GM13976 (cell line): Measurements from ENCODE around the gene DUSP22.

Experiments
- DNase-seq: peaks from one replicate; pipeline ENCODE4 v3.0.0; 2012; ENCODE audit warnings: low spot score
- CTCF ChIP-seq: IDR thresholded peaks from 2 replicates; pipeline ENCODE4 v1.5.1; 2012; ENCODE audit warnings: borderline replicate concordance, mild to moderate bottlenecking; ENCODE audit not compliant: insufficient read depth; ENCODE audit errors: extremely low read depth, missing control alignments, control extremely low read depth
- in situ Hi-C: fragments of 300-500 bp; cut with MboI; formaldehyde crosslinking; loops from one replicate; pipeline ENCODE4 v1.12.0; 2022; ENCODE audit warnings: low sequenced_read_pairs, mixed read lengths, inconsistent platforms; ENCODE audit not compliant: unreplicated experiment

DUSP22 gene

GRCh38 chr6:308768-309167, 16.5 kb downstream of the DUSP22 start:
- no peak for DNase-seq
- no peak for TF ChIP-seq CTCF
- in situ Hi-C loops: no loop called here

DNA sequence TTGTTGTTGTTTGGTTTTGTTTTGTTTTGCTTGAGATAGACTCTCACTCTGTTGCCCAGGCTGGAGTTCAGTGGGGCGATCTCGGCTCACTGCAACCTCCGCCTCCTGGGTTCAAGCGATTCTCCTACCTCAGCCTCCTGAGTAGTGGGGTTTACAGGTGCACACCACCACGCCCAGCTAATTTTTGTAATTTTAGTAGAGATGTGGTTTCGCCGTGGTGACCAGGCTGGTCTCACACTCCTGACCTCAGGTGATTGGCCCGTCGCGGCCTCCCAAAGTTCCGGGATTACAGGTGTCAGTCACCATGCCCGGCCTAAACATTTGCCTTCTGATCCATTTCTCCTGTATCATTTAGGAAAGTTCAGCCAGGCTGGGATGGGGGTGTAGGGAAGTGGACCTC, 17.7 kb downstream of the DUSP22 start:
- DNase-seq: no peak
- in situ Hi-C loops: no loop called here
- TF ChIP-seq CTCF: no peak

DNA sequence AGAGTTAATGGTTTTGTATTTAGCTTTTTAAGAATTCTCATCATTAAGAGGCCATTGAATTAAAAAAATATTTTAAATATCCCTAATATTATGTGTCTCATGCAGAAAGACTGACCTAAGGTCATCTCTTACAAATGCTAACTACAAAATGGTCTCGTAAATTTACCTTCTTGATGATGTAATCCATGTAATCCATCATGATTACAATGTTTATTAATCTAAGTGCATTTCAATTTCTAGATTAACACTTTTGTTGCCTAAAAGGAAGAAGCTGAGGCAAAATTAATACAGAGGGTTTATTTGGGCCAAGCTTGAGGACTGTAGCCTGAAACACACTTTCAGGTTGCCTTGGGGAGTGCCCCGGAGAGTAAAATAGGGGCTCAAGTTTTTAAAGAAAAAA, 18.4 kb downstream of the DUSP22 start:
- TF ChIP-seq CTCF: no peak
- in situ Hi-C loops: no loop called here
- no peak for DNase-seq

- in situ Hi-C loops: no loop called here
- TF ChIP-seq CTCF: no peak
- DNase-seq: no peak
These were observed 19.5 kb downstream of the DUSP22 start for GRCh38 chr6:311679-312220.

- TF ChIP-seq CTCF: no peak
- DNase-seq: no peak
- in situ Hi-C loops: no loop called here
These were observed 20.8 kb downstream of the DUSP22 start for GRCh38 chr6:313087-313486.

- no peak for TF ChIP-seq CTCF
- in situ Hi-C loops: no loop called here
- DNase-seq: no peak
These were observed 21.6 kb downstream of the DUSP22 start for GRCh38 chr6:313917-314316.

DNA sequence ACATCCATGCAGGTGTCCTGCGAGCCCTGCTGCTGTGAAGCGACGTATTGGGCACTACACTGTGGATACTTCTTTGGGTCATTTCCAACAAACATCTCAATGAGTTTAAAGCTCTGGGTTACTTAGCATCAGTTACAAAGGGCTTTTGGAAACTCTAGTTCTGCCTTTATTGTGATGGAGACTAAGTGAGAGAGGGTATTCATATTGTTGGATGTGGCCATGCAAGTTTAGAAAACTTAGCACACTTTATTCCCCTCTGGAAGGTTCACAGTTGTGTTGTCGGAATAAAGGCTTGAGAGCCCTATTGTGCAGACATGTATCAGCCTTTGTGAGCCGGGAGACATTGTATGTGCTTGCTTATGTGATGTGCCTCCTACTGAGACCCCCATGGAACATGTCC, 22.1 kb downstream of the DUSP22 start:
- no peak for DNase-seq
- in situ Hi-C loops: no loop called here

More for the DNA sequence above, 22.1 kb downstream of the DUSP22 start:
- no peak for TF ChIP-seq CTCF
